AG08396 (cell line): Measurements from ENCODE around the gene IFNL2.
"Not testable (repeated sequence)": the region's sequence is repeated elsewhere in the genome, so short reads cannot be mapped to it uniquely, and the experiment has no call there.

Source experiments
- DNase-seq: peaks from one replicate; pipeline ENCODE4 v3.0.0; 2012; ENCODE audit warnings: low spot score, mixed read lengths

The IFNL2 gene

DNA sequence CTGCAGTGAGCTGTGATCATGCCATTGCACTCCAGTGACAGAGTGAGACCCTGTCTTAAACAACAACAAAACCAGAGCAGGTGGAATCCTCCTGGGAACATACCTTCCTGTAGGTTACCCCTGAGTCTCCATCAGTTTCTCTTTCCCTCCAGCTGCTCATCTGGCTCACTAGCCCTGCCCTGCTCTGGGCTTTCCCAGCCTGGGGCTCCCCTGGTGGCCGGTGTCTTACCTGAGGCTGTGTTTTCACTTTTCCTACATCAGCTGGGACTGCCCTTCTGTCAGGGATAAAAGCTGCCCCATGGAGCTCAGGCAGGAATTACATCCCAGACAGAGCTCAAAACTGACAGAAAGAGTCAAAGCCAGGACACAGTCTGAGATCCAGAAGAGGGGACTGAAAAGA is at the start of gene IFNL2:
Gene IFNL2, plus strand, starts transcription at position 312 of the 400 bp plus-strand sequence. CDS start 173 bp downstream, outside the sequence.
- not testable (repeated sequence) for DNase-seq

- not testable (repeated sequence) for DNase-seq
Observed at GRCh38 chr19:39219108-39219507, 49.1 kb upstream of the IFNL2 start.

DNA sequence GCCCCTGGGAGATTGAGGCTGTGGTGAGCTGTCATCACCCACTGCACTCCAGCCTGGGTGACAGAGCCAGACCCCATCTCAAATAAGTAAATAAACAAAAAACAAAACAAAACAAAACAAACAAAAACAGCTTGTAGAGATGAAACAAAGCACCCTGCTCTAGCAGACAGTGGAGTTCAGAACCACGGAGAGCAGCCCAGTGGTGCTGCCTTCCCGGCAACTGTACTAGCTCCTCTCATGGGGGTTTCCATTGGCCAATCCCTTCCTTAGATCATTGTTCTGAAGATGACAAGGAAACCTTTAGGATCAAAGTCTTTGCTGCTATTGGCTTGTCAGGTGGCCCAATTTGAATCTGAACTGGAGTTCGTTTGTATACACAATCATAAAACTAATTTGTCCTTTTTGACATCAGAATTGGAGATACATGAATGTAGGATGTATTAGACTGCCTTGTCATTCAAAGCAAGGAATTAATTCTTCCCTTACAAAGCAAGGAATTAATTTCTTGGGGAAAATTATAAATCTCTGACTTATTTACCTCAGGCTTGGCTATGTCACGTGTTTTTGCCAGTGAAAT is 44.4 kb upstream of the IFNL2 start:
- peak; percentile 59 for DNase-seq

- no peak for DNase-seq
Observed at GRCh38 chr19:39224910-39225309, 43.3 kb upstream of the IFNL2 start.

DNA sequence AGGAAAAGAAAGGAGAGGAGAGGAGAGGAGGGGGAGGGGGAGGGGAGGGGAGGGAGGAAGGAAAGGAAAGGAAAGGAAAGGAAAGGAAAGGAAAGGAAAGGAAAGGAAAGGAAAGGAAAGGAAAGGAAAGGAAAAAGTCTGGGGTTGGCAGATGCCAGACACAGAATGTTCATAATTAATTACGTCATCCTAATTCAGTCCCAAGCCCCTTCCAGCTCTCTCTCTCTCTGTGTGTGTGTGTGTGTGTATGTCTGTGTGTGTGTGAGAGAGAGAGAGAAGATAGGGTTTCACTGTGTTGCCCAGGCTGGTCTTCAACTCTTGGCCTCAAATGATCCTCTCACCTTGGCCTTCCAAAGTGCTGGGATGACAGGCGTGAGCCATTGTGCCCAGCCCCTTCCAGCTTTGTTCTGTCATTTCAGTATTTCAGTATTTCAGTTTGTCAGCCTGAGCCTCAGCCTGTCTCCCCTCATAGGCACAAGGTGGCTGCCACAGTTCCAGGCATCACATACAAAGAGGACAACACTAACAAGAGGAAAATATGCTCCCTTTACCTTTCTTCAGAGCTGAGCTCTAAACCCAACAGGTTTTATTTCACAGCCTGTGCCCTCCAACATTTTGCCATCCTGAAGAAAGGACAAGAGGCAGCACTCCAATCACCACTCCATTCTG is 38.0 kb upstream of the IFNL2 start:
- no peak for DNase-seq

GRCh38 chr19:39232708-39233107 is 35.5 kb upstream of the IFNL2 start:
- no peak for DNase-seq

- no peak for DNase-seq
Observed at GRCh38 chr19:39236527-39236926, 31.7 kb upstream of the IFNL2 start.

- no peak for DNase-seq
Observed at GRCh38 chr19:39237200-39238184, 30.7 kb upstream of the IFNL2 start.

GRCh38 chr19:39238209-39238608 is 30.0 kb upstream of the IFNL2 start:
- no peak for DNase-seq

GRCh38 chr19:39238944-39239343 is 29.3 kb upstream of the IFNL2 start:
- DNase-seq: no peak

- no peak for DNase-seq
Observed at GRCh38 chr19:39240421-39240820, 27.8 kb upstream of the IFNL2 start.

- not testable (repeated sequence) for DNase-seq
Observed at GRCh38 chr19:39243741-39244140, 24.5 kb upstream of the IFNL2 start.

- DNase-seq: not testable (repeated sequence)
Observed at GRCh38 chr19:39244410-39245100, 23.6 kb upstream of the IFNL2 start, which contains the start of gene IFNL3. Gene IFNL3, minus strand, starts transcription at chr19:39245006. Its CDS starts 39 bp downstream, at chr19:39244967.

DNA sequence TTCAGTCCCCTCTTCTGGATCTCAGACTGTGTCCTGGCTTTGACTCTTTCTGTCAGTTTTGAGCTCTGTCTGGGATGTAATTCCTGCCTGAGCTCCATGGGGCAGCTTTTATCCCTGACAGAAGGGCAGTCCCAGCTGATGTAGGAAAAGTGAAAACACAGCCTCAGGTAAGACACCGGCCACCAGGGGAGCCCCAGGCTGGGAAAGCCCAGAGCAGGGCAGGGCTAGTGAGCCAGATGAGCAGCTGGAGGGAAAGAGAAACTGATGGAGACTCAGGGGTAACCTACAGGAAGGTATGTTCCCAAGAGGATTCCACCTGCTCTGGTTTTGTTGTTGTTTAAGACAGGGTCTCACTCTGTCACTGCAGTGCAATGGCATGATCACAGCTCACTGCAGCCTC is 23.0 kb upstream of the IFNL2 start:
- not testable (repeated sequence) for DNase-seq

GRCh38 chr19:39246951-39247669 is 21.1 kb upstream of the IFNL2 start:
- no peak for DNase-seq

DNA sequence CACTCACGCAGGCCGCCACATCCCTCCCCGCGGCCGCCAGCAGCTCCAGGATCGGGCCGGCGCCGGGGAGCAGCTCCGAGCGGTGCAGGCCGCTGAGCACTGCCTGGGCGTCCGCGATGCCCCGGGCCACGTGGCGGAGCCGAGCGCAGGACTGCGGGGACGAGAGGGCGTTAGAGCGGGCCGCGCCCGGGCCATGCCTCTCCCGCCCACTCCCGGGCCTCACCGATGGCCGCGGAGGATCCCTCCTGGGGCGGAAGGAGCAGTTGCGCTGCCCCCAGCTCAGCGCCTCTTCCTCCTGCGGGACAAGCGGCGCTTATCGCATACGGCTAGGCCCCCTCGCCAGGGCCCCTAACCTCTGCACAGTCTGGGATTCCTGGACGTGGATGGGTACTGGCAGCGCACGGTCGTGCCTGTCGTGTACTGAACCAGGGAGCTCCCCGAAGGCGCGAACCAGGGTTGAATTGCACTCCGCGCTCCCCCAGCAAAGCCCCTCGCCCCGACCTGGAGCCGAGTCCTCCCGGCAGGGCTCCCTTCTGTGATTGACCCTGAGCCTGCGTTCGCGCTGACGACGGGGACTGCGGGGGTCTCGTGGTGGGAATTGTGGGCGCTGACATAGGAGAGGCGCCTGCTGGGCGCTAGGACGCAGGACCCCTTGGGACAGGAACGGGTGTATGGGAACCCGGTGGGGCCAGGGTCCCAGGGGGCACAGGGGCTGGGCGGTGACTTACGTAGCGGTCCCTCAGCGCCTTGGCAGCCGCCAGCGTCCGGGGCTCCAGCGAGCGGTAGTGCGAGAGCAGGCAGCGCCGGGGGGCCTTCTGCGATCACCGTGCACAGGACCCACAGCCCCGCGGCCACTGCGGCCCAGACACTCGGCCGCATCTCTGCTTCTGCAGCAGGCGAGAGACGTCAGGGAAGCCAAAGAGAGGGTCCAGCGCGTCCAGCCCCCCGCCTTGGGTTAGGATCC is 20.2 kb upstream of the IFNL2 start:
- DNase-seq: no peak

DNA sequence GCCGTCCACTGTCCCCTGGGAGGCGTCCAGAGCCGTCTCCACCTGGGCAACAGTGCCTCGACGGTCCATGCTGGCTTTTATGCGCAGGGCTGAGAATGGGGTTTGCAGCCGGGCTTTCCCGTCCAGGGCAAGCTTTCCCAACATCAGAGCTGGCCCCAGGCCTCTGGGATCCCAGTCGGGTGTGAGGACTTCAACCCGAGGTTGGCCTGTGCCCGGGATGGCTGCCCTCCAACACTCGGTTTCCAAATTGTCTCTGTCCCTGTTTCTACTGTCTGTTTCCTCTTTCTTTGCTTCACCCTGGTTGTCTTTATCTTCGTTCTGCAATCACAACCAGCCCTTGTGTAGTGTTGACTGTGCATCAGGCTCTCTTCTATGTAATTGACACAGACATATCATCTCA is 19.4 kb upstream of the IFNL2 start, which contains the start of gene IFNL4:
Gene IFNL4, minus strand, starts transcription at position 51 of the 400 bp plus-strand sequence.
- DNase-seq: no peak

DNA sequence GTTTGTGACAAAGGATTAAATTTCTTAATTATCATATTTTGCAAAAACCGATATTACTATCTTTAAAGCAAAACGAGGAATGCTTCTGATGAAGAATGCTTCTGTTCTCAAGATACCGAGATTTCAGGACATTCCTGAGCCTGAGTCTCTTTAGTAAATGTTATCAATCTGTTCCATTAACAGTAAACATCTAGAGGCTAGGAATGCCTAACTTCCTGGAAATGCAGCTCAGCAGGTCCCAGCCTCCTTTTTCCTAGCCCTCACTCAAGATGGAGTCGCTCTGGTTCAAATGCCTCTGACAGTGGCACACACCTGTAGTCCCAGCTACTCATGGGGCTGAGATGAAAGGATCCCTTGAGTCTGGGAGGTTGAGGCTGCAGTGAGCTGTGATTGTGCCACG is 17.1 kb upstream of the IFNL2 start:
- DNase-seq: no peak

DNA sequence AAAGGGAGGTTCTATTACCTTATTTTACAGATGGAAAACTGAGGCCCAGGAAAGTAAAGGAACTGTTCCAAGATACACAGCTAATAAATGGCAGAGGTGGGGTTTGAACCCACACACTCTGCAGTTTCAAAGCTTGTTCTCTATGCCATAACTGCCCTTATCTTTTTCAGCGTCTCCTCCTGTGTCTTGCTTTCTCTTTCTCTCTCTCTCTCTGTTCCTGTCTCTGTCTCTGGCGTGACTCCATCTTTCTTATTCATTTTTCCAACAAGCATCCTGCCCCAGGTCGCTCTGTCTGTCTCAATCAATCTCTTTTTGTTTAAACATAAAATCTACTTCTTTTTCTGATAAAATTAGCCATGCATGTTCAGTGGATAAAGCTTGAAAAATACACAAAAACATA is 16.4 kb upstream of the IFNL2 start:
- no peak for DNase-seq

GRCh38 chr19:39252458-39252857 is 15.7 kb upstream of the IFNL2 start:
- DNase-seq: no peak
